Activated naive CD8-positive, alpha-beta T cell (primary cell): ENCODE results near the gene RASD1.

Source experiments
- H3K27ac Mint-ChIP-seq: one replicate; pipeline ENCODE4 v1.8.0; 2021; ENCODE audit warnings: mixed read lengths
- H3K27me3 Mint-ChIP-seq: one replicate; pipeline ENCODE4 v1.8.0; 2021; ENCODE audit warnings: mixed read lengths
- H3K36me3 Mint-ChIP-seq: one replicate; pipeline ENCODE4 v1.8.0; 2021; ENCODE audit warnings: mixed read lengths
- H3K4me1 Mint-ChIP-seq: one replicate; pipeline ENCODE4 v1.8.0; 2021; ENCODE audit warnings: low read depth, mixed read lengths
- H3K4me3 Mint-ChIP-seq: one replicate; pipeline ENCODE4 v1.8.0; 2021; ENCODE audit warnings: mild to moderate bottlenecking, mixed read lengths
- H3K9me3 Mint-ChIP-seq: one replicate; pipeline ENCODE4 v1.8.0; 2021; ENCODE audit warnings: low read depth, mixed read lengths

The RASD1 gene

GRCh38 chr17:17533901-17534441 is 37.8 kb upstream of the RASD1 start:
- no peak overlapping the region for H3K27ac Mint-ChIP-seq

GRCh38 chr17:17532991-17533390 is 36.8 kb upstream of the RASD1 start:
- no peaks in the 10 kb centered on the region for H3K9me3 Mint-ChIP-seq
- H3K4me3 Mint-ChIP-seq = no peak overlapping the region

More at GRCh38 chr17:17533901-17534441, 37.8 kb upstream of the RASD1 start:
- Mint-ChIP-seq H3K27me3 (no peaks in the 10 kb centered on the region), H3K4me1 (no peaks in the 10 kb centered on the region), H3K4me3 (no peak overlapping the region), H3K9me3 (no peaks in the 10 kb centered on the region), H3K36me3 (no peaks in the 10 kb centered on the region)

GRCh38 chr17:17531156-17531555 is 35.0 kb upstream of the RASD1 start:
- H3K4me3 Mint-ChIP-seq = no peak overlapping the region
- no peaks in the 10 kb centered on the region for H3K4me1 Mint-ChIP-seq
- H3K27me3 Mint-ChIP-seq = no peaks in the 10 kb centered on the region
- H3K36me3 Mint-ChIP-seq = no peaks in the 10 kb centered on the region
- no peaks in the 10 kb centered on the region for H3K9me3 Mint-ChIP-seq
- H3K27ac Mint-ChIP-seq = no peak overlapping the region

More at GRCh38 chr17:17532991-17533390, 36.8 kb upstream of the RASD1 start:
- Mint-ChIP-seq H3K27me3 (no peaks in the 10 kb centered on the region), H3K27ac (no peak overlapping the region), H3K4me1 (no peaks in the 10 kb centered on the region), H3K36me3 (no peaks in the 10 kb centered on the region)

GRCh38 chr17:17528696-17529652 is 32.8 kb upstream of the RASD1 start:
- H3K27ac Mint-ChIP-seq = no peak overlapping the region

GRCh38 chr17:17527956-17528500 is 31.8 kb upstream of the RASD1 start:
- Mint-ChIP-seq H3K27ac (no peak overlapping the region), H3K4me1 (no peaks in the 10 kb centered on the region), H3K9me3 (no peaks in the 10 kb centered on the region), H3K36me3 (no peaks in the 10 kb centered on the region), H3K27me3 (no peaks in the 10 kb centered on the region), H3K4me3 (no peak overlapping the region)

More at GRCh38 chr17:17528696-17529652, 32.8 kb upstream of the RASD1 start:
- H3K4me1 Mint-ChIP-seq = no peaks in the 10 kb centered on the region
- no peaks in the 10 kb centered on the region for H3K36me3 Mint-ChIP-seq
- no peak overlapping the region for H3K4me3 Mint-ChIP-seq
- no peaks in the 10 kb centered on the region for H3K9me3 Mint-ChIP-seq
- no peaks in the 10 kb centered on the region for H3K27me3 Mint-ChIP-seq

- Mint-ChIP-seq H3K4me1 (no peaks in the 10 kb centered on the region), H3K9me3 (no peaks in the 10 kb centered on the region), H3K4me3 (no peak overlapping the region), H3K27me3 (no peaks in the 10 kb centered on the region), H3K36me3 (no peaks in the 10 kb centered on the region), H3K27ac (no peak overlapping the region)
These were observed 31.3 kb upstream of the RASD1 start for GRCh38 chr17:17527534-17527933.

GRCh38 chr17:17526369-17526768 is 30.2 kb upstream of the RASD1 start:
- no peaks in the 10 kb centered on the region for H3K27me3 Mint-ChIP-seq
- H3K36me3 Mint-ChIP-seq = no peaks in the 10 kb centered on the region
- H3K9me3 Mint-ChIP-seq = no peaks in the 10 kb centered on the region
- H3K27ac Mint-ChIP-seq = no peak overlapping the region
- no peak overlapping the region for H3K4me3 Mint-ChIP-seq
- no peaks in the 10 kb centered on the region for H3K4me1 Mint-ChIP-seq

GRCh38 chr17:17525956-17526355 is 29.8 kb upstream of the RASD1 start:
- no peaks in the 10 kb centered on the region for H3K4me1 Mint-ChIP-seq
- no peak overlapping the region for H3K27ac Mint-ChIP-seq
- no peak overlapping the region for H3K4me3 Mint-ChIP-seq
- H3K9me3 Mint-ChIP-seq = no peaks in the 10 kb centered on the region
- H3K36me3 Mint-ChIP-seq = no peaks in the 10 kb centered on the region
- H3K27me3 Mint-ChIP-seq = no peaks in the 10 kb centered on the region

- Mint-ChIP-seq H3K9me3 (no peaks in the 10 kb centered on the region), H3K27me3 (no peaks in the 10 kb centered on the region), H3K27ac (no peak overlapping the region), H3K4me1 (no peaks in the 10 kb centered on the region), H3K4me3 (no peak overlapping the region), H3K36me3 (no peaks in the 10 kb centered on the region)
These were observed 29.1 kb upstream of the RASD1 start for GRCh38 chr17:17525311-17525710.

- no peaks in the 10 kb centered on the region for H3K4me1 Mint-ChIP-seq
These were observed 27.7 kb upstream of the RASD1 start for GRCh38 chr17:17523731-17524490.

GRCh38 chr17:17523001-17523730 is 27.0 kb upstream of the RASD1 start:
- no peaks in the 10 kb centered on the region for H3K36me3 Mint-ChIP-seq
- H3K27ac Mint-ChIP-seq = no peak overlapping the region
- no peaks in the 10 kb centered on the region for H3K4me1 Mint-ChIP-seq
- H3K27me3 Mint-ChIP-seq = no peaks in the 10 kb centered on the region
- H3K9me3 Mint-ChIP-seq = no peaks in the 10 kb centered on the region
- H3K4me3 Mint-ChIP-seq = no peak overlapping the region

More at GRCh38 chr17:17523731-17524490, 27.7 kb upstream of the RASD1 start:
- H3K27ac Mint-ChIP-seq = no peak overlapping the region
- H3K27me3 Mint-ChIP-seq = no peaks in the 10 kb centered on the region
- H3K9me3 Mint-ChIP-seq = no peaks in the 10 kb centered on the region
- H3K4me3 Mint-ChIP-seq = no peak overlapping the region
- H3K36me3 Mint-ChIP-seq = no peaks in the 10 kb centered on the region

- H3K27ac Mint-ChIP-seq = no peak overlapping the region
- H3K9me3 Mint-ChIP-seq = no peaks in the 10 kb centered on the region
- no peak overlapping the region for H3K4me3 Mint-ChIP-seq
- H3K4me1 Mint-ChIP-seq = no peaks in the 10 kb centered on the region
- H3K27me3 Mint-ChIP-seq = no peaks in the 10 kb centered on the region
- no peaks in the 10 kb centered on the region for H3K36me3 Mint-ChIP-seq
These were observed 24.5 kb upstream of the RASD1 start for GRCh38 chr17:17520599-17521232.

- Mint-ChIP-seq H3K4me1 (no peaks in the 10 kb centered on the region), H3K36me3 (no peaks in the 10 kb centered on the region), H3K4me3 (no peak overlapping the region), H3K27ac (no peak overlapping the region), H3K9me3 (no peaks in the 10 kb centered on the region), H3K27me3 (no peaks in the 10 kb centered on the region)
These were observed 23.7 kb upstream of the RASD1 start for GRCh38 chr17:17519886-17520285.

GRCh38 chr17:17518951-17519350 is 22.8 kb upstream of the RASD1 start:
- Mint-ChIP-seq H3K27ac (no peak overlapping the region), H3K9me3 (no peaks in the 10 kb centered on the region), H3K4me3 (no peak overlapping the region), H3K27me3 (no peaks in the 10 kb centered on the region), H3K4me1 (no peaks in the 10 kb centered on the region), H3K36me3 (no peaks in the 10 kb centered on the region)
